ENCODE data around the gene ZNF684.
"Not testable (repeated sequence)": the region's sequence is repeated elsewhere in the genome, so short reads cannot be mapped to it uniquely, and the experiment has no call there.

- TF ChIP-seq CTCF, POLR2A, POLR2AphosphoS5 (IDR thresholded peaks at IDR 0.05): not testable (repeated sequence)
Observed at GRCh38 chr1:40558241-40558640, 26.8 kb downstream of the ZNF684 start.

Data from suprapubic skin (tissue), 4 donors.